Stomach (tissue), 9 donors: ENCODE data around the gene JPH3. TPM values are rescaled to one million over a fixed set of nuclear protein-coding genes. Genes with fewer than 3 reads are reported as not detected.

Experiments
- DNase-seq, 2 donors: peaks; one replicate each; pipeline versions ENCODE4 v3.0.0 to v3.0.0-alpha.2; 2013 to 2019
- H3K27ac ChIP-seq, 5 donors: fragments of 200-600 bp in 4 of 5; sonication (generic) in 4 of 5; one replicate each; pipeline ENCODE4 v1.5.1; 2013 to 2019; ENCODE audit warnings: mild to moderate bottlenecking in 1 of 5, moderate library complexity in 1 of 5
- H3K27me3 ChIP-seq, 3 donors: fragments of 200-600 bp; sonication (generic); one replicate each; pipeline ENCODE4 v1.5.1; 2017 to 2019; ENCODE audit warnings: mixed run types in 1 of 3
- H3K36me3 ChIP-seq, 4 donors: fragments of 200-600 bp; sonication (generic); 1 replicate in 3 of 4; 2 replicates in 1 of 4; pipeline ENCODE4 v1.5.1; 2016 to 2019
- H3K4me1 ChIP-seq, 4 donors: fragments of 200-600 bp; sonication (generic); one replicate each; pipeline ENCODE4 v1.5.1; 2016 to 2019
- H3K4me3 ChIP-seq, 4 donors: fragments of 200-600 bp; sonication (generic) in 3 of 4; one replicate each; pipeline ENCODE4 v1.5.1; 2016 to 2019; ENCODE audit warnings: mild to moderate bottlenecking in 1 of 4
- H3K9me3 ChIP-seq, 4 donors: fragments of 200-600 bp; sonication (generic); one replicate each; pipeline ENCODE4 v1.5.1; 2016 to 2019
- EP300 ChIP-seq: sonication (generic); formaldehyde crosslinking; IDR thresholded peaks from one replicate; pipeline ENCODE4 v1.6.1; 2017; ENCODE audit warnings: antibody characterized with exemption
- POLR2A ChIP-seq, 4 donors: fragments of 450-650 bp; IDR thresholded peaks; one replicate each; pipeline ENCODE4 v1.6.1; 2016; ENCODE audit warnings: antibody characterized with exemption in 4 of 4, control low read depth in 2 of 4, mild to moderate bottlenecking in 1 of 4, moderate library complexity in 1 of 4
- POLR2AphosphoS5 ChIP-seq, 3 donors: sonication (generic); formaldehyde crosslinking; IDR thresholded peaks; one replicate each; pipeline ENCODE4 v1.6.1; 2016; ENCODE audit warnings: antibody characterized with exemption in 3 of 3
- WGBS, 5 donors: extraction: QIAGEN DNeasy Blood & Tissue Kit in 3 of 5; methylation state at CpG; one replicate each; pipeline versions ENCODE4 v1.1.5 to v1.1.7; 2013 to 2018; 5-methylcytosine and 5-hydroxymethylcytosine counted together
- intact Hi-C: fragments of 100-400 bp; cut with DNase I; formaldehyde crosslinking; loops from one replicate; pipeline ENCODE4 v1.15.1; 2023; ENCODE audit warnings: low total_unique reads
- polyA plus RNA-seq, 3 donors: library from polyadenylated mRNA; stranded (reverse); fragments of 200-250 nt; gene quantifications; one replicate each; pipeline ENCODE4 v1.2.3, GENCODE V29; 2013
- total RNA-seq, 5 donors: library from RNA; depleted of rRNA; stranded (reverse); fragments of >200 nt; gene quantifications; one replicate each; pipeline versions ENCODE4 v1.1.0 to v1.2.3, GENCODE V29; 2014 to 2016
- TF ChIP-seq, protein P1 (sequence below), 7 experiments: fragments of 450-650 bp in 4 of 7; fragments of 200-600 bp in 3 of 7; sonication (generic) in 3 of 7; IDR thresholded peaks; one replicate each; pipeline ENCODE4 v1.5.1; 2016 to 2019; ENCODE audit warnings: antibody characterized with exemption in 7 of 7, control low read depth in 2 of 7, mild to moderate bottlenecking in 1 of 7
- donor health status: healthy with polysubstance abuse.
- donor health status: Bipolar disorder and iron deficiency.
- donor health status: healthy.

JPH3 gene
- total and polyA plus RNA-seq, 8 donors = 0.31 to 1.3 (median 0.66) TPM; not detected in 2

DNA sequence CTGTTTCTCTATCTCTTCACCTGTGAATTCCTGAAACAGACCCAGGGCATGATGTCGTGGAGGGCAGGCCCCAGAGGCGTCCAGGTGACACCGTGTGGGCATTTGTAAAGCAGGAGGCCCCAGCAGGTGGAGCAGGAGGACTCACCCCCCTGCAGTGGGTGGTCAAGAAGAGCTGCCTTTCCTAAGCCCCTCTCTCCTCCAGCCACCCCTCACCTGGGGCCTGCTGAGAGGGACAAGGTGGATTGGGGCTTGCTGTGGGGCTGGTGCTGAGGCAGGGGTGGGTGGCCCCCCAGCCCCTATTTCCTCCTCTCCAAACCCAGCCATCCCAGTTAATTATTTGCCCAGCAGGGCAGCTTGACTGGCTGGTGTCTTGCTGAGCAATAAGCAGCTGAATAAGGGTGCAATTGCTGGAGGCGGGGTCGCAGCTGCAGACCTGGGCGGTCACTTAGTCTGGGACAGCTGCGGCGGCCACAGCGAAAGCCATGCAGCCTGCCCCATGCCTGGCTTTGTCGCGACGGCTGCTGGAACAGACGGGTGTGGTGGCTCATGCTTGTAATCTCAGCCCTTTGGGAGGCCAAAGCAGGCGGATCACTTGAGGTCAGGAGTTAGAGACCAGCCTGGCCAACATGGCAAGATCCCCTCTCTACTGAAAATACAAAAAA, 56.4 kb downstream of the JPH3 start:
- WGBS, 5 donors = 16 to 54% (median 41%) methylated on average over 3 to 14 of the region's 14 CpGs
- Histone ChIP-seq H3K4me1 (no peaks in the 10 kb centered on the region), H3K36me3 (no peaks in the 10 kb centered on the region), H3K9me3 (peaks cover 0 to 10% (median 8%) of the 10 kb centered on the region in 4 donors), H3K27ac (no peak overlapping the region), H3K27me3 (peaks cover 0 to 61% (median 24%) of the 10 kb centered on the region in 3 donors), H3K4me3 (no peak overlapping the region)
- intact Hi-C loops = no loop called here
- TF ChIP-seq POLR2A (IDR thresholded peaks at IDR 0.05) (no peak), POLR2AphosphoS5 (IDR thresholded peaks at IDR 0.05) (no peak), EP300 (no peak)
- TF ChIP-seq, protein P1, sequence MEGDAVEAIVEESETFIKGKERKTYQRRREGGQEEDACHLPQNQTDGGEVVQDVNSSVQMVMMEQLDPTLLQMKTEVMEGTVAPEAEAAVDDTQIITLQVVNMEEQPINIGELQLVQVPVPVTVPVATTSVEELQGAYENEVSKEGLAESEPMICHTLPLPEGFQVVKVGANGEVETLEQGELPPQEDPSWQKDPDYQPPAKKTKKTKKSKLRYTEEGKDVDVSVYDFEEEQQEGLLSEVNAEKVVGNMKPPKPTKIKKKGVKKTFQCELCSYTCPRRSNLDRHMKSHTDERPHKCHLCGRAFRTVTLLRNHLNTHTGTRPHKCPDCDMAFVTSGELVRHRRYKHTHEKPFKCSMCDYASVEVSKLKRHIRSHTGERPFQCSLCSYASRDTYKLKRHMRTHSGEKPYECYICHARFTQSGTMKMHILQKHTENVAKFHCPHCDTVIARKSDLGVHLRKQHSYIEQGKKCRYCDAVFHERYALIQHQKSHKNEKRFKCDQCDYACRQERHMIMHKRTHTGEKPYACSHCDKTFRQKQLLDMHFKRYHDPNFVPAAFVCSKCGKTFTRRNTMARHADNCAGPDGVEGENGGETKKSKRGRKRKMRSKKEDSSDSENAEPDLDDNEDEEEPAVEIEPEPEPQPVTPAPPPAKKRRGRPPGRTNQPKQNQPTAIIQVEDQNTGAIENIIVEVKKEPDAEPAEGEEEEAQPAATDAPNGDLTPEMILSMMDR (IDR thresholded peaks at IDR 0.05) = no peak
- no peak for DNase-seq

DNA sequence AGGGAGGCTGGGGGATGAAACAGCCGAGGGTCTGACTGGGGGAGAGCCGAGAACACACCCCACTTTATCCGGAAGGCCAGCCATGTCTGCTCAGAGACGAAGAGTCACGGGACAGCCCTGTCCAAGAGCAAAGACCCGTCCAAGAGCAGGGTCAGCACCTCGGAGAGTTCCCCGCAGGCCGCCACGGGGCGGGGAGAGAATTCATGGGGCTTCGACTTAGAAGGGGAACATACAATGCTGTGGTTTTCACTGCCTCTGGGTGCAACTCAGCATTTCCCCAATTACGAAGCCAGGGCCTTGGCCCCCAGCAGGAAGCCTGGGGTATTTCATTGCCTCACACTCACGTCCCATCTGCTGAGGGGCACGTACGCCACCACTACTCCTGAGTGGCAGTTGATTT, 59.3 kb downstream of the JPH3 start:
- intact Hi-C loops = no loop called here
- no peaks in the 10 kb centered on the region for H3K4me1 ChIP-seq
- H3K9me3 ChIP-seq = peaks cover 0 to 10% (median 8%) of the 10 kb centered on the region in 4 donors
- TF ChIP-seq, protein P1 (IDR thresholded peaks at IDR 0.05) = no peak
- TF ChIP-seq EP300 = no peak
- TF ChIP-seq POLR2AphosphoS5 (IDR thresholded peaks at IDR 0.05) = no peak
- TF ChIP-seq POLR2A (IDR thresholded peaks at IDR 0.05) = no peak
- no peak overlapping the region for H3K27ac ChIP-seq
- no peak overlapping the region for H3K4me3 ChIP-seq
- DNase-seq = peak in 1 of 2 donors; percentile 80
- WGBS, 5 donors = 16 to 25% (median 19%) methylated on average over 13 to 16 of the region's 16 CpGs
- peaks cover 0 to 74% (median 24%) of the 10 kb centered on the region in 3 donors for H3K27me3 ChIP-seq
- no peaks in the 10 kb centered on the region for H3K36me3 ChIP-seq

DNA sequence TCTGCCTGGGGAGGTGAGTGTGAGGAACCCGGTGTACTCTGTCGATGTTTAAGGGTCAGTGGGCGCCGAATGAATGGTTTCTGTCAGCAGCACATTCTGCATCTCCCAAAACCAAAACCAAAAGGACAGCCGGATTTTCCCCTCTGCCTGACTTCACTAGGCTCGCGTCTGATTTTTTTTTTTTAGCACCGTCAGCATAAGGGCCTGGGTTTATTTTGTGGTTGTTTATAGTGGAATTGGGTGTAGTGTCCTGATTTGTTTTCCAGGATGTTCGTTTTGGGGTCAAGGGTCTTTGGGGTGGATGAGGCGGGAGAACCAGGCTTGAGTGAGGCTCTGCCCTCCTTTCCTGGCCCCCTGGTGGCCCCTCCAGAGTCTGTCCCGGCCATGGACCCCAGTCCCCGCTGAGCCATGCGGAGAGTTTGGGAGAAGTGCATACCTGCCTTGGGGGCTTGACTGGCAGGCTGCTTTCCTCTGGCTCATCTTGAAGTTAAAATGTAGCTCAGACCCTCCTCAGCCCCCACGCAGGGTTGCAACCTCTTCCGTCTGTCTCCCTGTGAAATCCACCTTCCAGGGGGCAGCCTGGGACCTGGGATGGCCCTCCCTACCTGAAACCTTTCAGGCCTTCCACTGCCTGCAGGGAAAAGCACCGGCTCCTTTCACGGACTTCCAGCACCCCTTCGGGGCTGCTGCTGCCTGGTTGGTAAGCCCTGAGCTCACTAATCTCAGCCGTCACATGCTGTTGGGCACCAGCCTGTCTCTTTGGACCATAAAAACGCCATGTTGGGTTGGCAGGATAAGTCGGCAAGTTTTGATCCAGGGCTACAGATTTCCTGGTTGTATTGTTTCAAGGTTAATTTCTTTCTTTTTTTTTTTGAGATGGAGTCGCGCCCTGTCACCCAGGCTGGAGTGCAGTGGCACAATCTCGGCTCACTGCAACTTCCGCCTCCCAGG, 60.2 kb downstream of the JPH3 start:
- peaks cover 0 to 6% (median 4%) of the 10 kb centered on the region in 4 donors for H3K9me3 ChIP-seq
- H3K36me3 ChIP-seq = no peaks in the 10 kb centered on the region
- intact Hi-C loops = no loop called here
- H3K27ac ChIP-seq = no peak overlapping the region
- no peak overlapping the region for H3K4me3 ChIP-seq
- H3K4me1 ChIP-seq = no peaks in the 10 kb centered on the region
- WGBS, 5 donors = 77 to 83% (median 79%) methylated on average over 23 to 25 of the region's 25 CpGs
- TF ChIP-seq POLR2A (IDR thresholded peaks at IDR 0.05) (no peak), POLR2AphosphoS5 (IDR thresholded peaks at IDR 0.05) (no peak)
- peaks cover 0 to 80% (median 24%) of the 10 kb centered on the region in 3 donors for H3K27me3 ChIP-seq
- DNase-seq = no peak

DNA sequence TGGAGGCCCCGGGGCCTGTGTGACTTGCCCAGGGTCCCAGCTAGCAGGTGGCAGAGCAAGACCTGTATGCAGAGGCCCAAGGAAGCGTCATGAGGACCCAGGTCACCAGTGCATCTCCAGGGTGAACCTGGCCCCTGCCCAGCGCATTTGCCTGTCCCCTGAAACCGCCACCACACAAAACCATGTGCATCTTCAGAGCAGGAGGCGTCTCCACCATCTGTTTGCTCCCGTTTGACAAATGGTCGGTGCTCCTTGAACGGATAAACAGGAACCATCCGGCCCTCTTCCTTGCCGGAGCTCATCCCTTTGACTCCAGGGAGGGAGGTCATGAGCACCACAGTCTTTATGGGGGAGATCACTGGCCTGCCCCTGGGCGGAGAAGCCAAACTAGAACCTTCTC, 62.5 kb downstream of the JPH3 start:
- peaks cover 0 to 71% (median 18%) of the 10 kb centered on the region in 3 donors for H3K27me3 ChIP-seq
- WGBS, 5 donors = 57 to 79% (median 75%) methylated on average over 6 to 11 of the region's 11 CpGs
- H3K4me1 ChIP-seq = no peaks in the 10 kb centered on the region
- no peaks in the 10 kb centered on the region for H3K9me3 ChIP-seq
- H3K36me3 ChIP-seq = no peaks in the 10 kb centered on the region
- no peak for DNase-seq
- no peak overlapping the region for H3K4me3 ChIP-seq
- TF ChIP-seq POLR2A (IDR thresholded peaks at IDR 0.05) (no peak), POLR2AphosphoS5 (IDR thresholded peaks at IDR 0.05) (no peak), EP300 (no peak)
- TF ChIP-seq, protein P1 (IDR thresholded peaks at IDR 0.05) = no peak
- no peak overlapping the region for H3K27ac ChIP-seq
- intact Hi-C loops = no loop called here
